ENCODE results near the gene PPP1R10. TPM values are rescaled to one million over a fixed set of nuclear protein-coding genes. Genes with fewer than 3 reads are reported as not detected.
A peak's percentile ranks its signal among the peaks of the same experiment; 100 is the strongest.

PPP1R10 gene
- total RNA-seq, 1 experiment from 2014 or later: 103 TPM

GRCh38 chr6:30615958-30616810 lies 859 bp downstream of the PPP1R10 start:
- no peak for TF ChIP-seq CTCF (IDR thresholded peaks at IDR 0.05; ENCODE audit: unreplicated experiment)
- Mint-ChIP-seq H3K36me3 (ENCODE audit: insufficient read depth, unreplicated experiment) (peaks cover 77% of the 10 kb centered on the region), H3K4me3 (ENCODE audit: unreplicated experiment) (peak overlapping the region; percentile 83), H3K9me3 (ENCODE audit: unreplicated experiment) (no peaks in the 10 kb centered on the region), H3K27ac (ENCODE audit: low read depth, unreplicated experiment) (peak overlapping the region; percentile 99), H3K4me1 (ENCODE audit: insufficient read depth, unreplicated experiment) (peaks cover 33% of the 10 kb centered on the region), H3K27me3 (ENCODE audit: insufficient read depth, unreplicated experiment) (no peaks in the 10 kb centered on the region)
- intact Hi-C loops (cut with micrococcal nuclease): loop anchor here (2.0 kb wide), 2 partner anchors 57 to 105 kb away; partner anchors contain the start of genes DHX16 and TUBB
- POLR2A ChIA-PET: interaction anchor here (0.6 to 4.8 kb wide), 33 partner anchors 10 to 1211 kb away, joined by 3 to 107 read pairs (median 4); partner anchors contain the start of genes ABCF1, ATAT1, C6orf136 and DHX16
- no TSS peak for BruUV-seq (replicated peaks)
- CTCF ChIA-PET: interaction anchor here (0.6 kb wide), 1 partner anchor 112 kb away, joined by 3 read pairs; no protein-coding TSS in a partner anchor
- DNase-seq (ENCODE audit: unreplicated experiment): peak; percentile 44

- H3K9me3 Mint-ChIP-seq (ENCODE audit: unreplicated experiment): no peaks in the 10 kb centered on the region
- peak overlapping the region; percentile 99 for H3K27ac Mint-ChIP-seq (ENCODE audit: low read depth, unreplicated experiment)
- peaks cover 78% of the 10 kb centered on the region for H3K36me3 Mint-ChIP-seq (ENCODE audit: insufficient read depth, unreplicated experiment)
- CTCF ChIA-PET: interaction anchor here (0.6 to 1.2 kb wide), 4 partner anchors 17 to 116 kb away, joined by 3 to 7 read pairs (median 4); no protein-coding TSS in a partner anchor
- TF ChIP-seq CTCF (IDR thresholded peaks at IDR 0.05; ENCODE audit: unreplicated experiment): no peak
- POLR2A ChIA-PET: interaction anchor here (0.6 to 4.8 kb wide), 45 partner anchors 10 to 1212 kb away, joined by 3 to 107 read pairs (median 4); partner anchors contain the start of genes ABCF1, ATAT1, C6orf136 and DHX16
- H3K4me1 Mint-ChIP-seq (ENCODE audit: insufficient read depth, unreplicated experiment): peaks cover 33% of the 10 kb centered on the region
- no peaks in the 10 kb centered on the region for H3K27me3 Mint-ChIP-seq (ENCODE audit: insufficient read depth, unreplicated experiment)
- DNase-seq (ENCODE audit: unreplicated experiment): peak; percentile 88
- BruUV-seq (replicated peaks): TSS peak; percentile 14
- peak overlapping the region; percentile 83 for H3K4me3 Mint-ChIP-seq (ENCODE audit: unreplicated experiment)
- intact Hi-C loops (cut with micrococcal nuclease): no loop called here
Measured at GRCh38 chr6:30615219-30615957, 1.7 kb downstream of the PPP1R10 start.

- peaks cover 33% of the 10 kb centered on the region for H3K4me1 Mint-ChIP-seq (ENCODE audit: insufficient read depth, unreplicated experiment)
- no peaks in the 10 kb centered on the region for H3K27me3 Mint-ChIP-seq (ENCODE audit: insufficient read depth, unreplicated experiment)
- DNase-seq (ENCODE audit: unreplicated experiment): peak; percentile 98
- intact Hi-C loops (cut with micrococcal nuclease): no loop called here
- peak overlapping the region; percentile 83 for H3K4me3 Mint-ChIP-seq (ENCODE audit: unreplicated experiment)
- ChIA-PET POLR2A (interaction anchor here (0.7 to 4.8 kb wide), 34 partner anchors 10 to 1050 kb away, joined by 3 to 107 read pairs (median 5); partner anchors contain the start of genes ABCF1, ATAT1, C6orf136 and DHX16), CTCF (interaction anchor here (0.7 to 2.1 kb wide), 4 partner anchors 17 to 116 kb away, joined by 3 to 7 read pairs (median 5); no protein-coding TSS in a partner anchor)
- H3K27ac Mint-ChIP-seq (ENCODE audit: low read depth, unreplicated experiment): peak overlapping the region; percentile 99
- peaks cover 75% of the 10 kb centered on the region for H3K36me3 Mint-ChIP-seq (ENCODE audit: insufficient read depth, unreplicated experiment)
- no peak for TF ChIP-seq CTCF (IDR thresholded peaks at IDR 0.05; ENCODE audit: unreplicated experiment)
- BruUV-seq (replicated peaks): no TSS peak
- no peaks in the 10 kb centered on the region for H3K9me3 Mint-ChIP-seq (ENCODE audit: unreplicated experiment)
Measured at GRCh38 chr6:30614843-30615218, 2.2 kb downstream of the PPP1R10 start.
